Activated T-helper 17 cell treated with anti-CD3 and anti-CD28 coated beads, Interleukin-2, amount 50 U/mL, for 72 hours (primary cell): Measurements from ENCODE around the gene WWTR1. TPM values are rescaled to one million over a fixed set of nuclear protein-coding genes. Genes with fewer than 3 reads are reported as not detected.

Experiments used
- ATAC-seq: fragments of 150-1000 bp; cut with Tn5 transposase; replicated peaks from 2 replicates; pipeline ENCODE4 v1.10.0; 2021; ENCODE audit warnings: mild to moderate bottlenecking, moderate library complexity
- H3K27ac Mint-ChIP-seq: one replicate; pipeline ENCODE4 v1.8.0; 2022; ENCODE audit warnings: mixed read lengths
- H3K27me3 Mint-ChIP-seq: one replicate; pipeline ENCODE4 v1.8.0; 2022; ENCODE audit warnings: mixed read lengths
- H3K36me3 Mint-ChIP-seq: one replicate; pipeline ENCODE4 v1.8.0; 2022; ENCODE audit warnings: low read depth, mild to moderate bottlenecking, mixed read lengths
- H3K4me1 Mint-ChIP-seq: one replicate; pipeline ENCODE4 v1.8.0; 2022; ENCODE audit warnings: mixed read lengths
- H3K4me3 Mint-ChIP-seq: one replicate; pipeline ENCODE4 v1.8.0; 2022; ENCODE audit warnings: mild to moderate bottlenecking, mixed read lengths
- H3K9me3 Mint-ChIP-seq: one replicate; pipeline ENCODE4 v1.8.0; 2022; ENCODE audit warnings: mixed read lengths
- total RNA-seq, 2 donors: library from RNA; stranded (reverse); gene quantifications; one replicate each; pipeline ENCODE4 v1.2.3, GENCODE V29; 2022

The WWTR1 gene
- total RNA-seq, 2 donors from 2014 or later = 1.8 to 2.8 TPM

DNA sequence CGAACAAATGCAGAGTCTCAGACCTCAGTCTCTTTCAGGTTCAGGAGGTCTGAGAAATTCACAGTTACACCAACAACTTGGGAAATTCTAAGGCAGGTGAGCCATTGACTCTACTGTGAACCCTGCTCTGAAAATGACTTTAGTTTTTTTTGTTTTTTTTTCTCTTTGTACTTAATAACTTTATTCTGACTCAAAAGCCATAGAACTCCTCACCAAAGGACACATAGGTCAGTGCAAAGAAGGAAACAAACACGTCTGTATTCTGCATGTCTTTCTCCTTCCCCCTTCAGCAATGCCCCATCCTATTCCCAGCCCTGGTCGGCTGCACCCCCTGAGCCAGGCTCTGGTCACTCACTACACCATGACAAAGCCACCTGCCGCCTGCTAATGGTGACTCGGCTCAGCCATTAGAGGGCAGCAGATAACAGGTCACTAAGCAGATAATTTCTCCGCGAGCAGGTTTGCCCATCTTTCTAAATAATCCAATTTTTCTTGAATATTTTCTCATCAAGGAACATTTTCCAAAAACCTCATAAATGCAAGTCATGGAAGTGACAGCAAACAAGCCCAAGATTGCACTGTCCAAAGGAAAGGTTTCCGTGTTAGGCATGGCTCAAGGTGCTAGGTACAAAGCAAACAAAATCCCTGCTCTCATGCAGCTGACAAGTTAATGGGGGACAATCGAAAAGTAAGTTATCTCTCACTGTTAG is 145.6 kb downstream of the WWTR1 start:
- Mint-ChIP-seq H3K27ac (no peak overlapping the region), H3K4me1 (no peaks in the 10 kb centered on the region), H3K4me3 (no peak overlapping the region), H3K36me3 (no peaks in the 10 kb centered on the region), H3K9me3 (no peaks in the 10 kb centered on the region), H3K27me3 (peaks cover 18% of the 10 kb centered on the region)
- ATAC-seq = peak; percentile 51

DNA sequence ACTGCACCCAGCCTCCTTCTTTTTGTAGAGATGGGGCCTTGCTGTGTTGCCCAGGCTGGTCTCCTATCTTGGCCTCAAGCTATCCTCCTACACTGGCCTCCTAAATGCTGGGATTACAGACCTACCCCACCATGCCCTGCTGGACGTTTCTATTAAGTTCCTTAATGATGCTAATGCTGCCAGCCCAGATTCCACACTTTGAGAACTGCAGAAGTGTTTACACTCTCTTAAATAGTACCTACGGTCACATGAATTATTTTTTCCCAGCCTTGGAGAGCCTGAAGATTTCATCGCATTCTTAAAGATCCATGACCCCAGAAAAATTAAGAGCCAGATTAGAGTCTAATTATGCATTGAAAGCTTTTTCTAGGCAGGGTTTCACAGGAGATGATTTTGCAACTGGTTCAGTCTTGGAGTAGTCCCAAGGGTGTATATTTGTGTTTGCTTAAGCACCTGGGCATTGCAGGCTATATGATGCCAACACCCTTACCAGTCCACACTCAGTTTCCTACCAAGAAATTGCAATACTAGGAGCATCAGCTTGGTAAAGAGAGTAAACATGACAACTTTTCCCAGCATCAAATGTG is 146.7 kb downstream of the WWTR1 start:
- H3K9me3 Mint-ChIP-seq = no peaks in the 10 kb centered on the region
- no peak overlapping the region for H3K4me3 Mint-ChIP-seq
- H3K36me3 Mint-ChIP-seq = no peaks in the 10 kb centered on the region
- H3K27ac Mint-ChIP-seq = no peak overlapping the region
- peaks cover 22% of the 10 kb centered on the region for H3K27me3 Mint-ChIP-seq
- no peak for ATAC-seq
- no peaks in the 10 kb centered on the region for H3K4me1 Mint-ChIP-seq

- ATAC-seq = no peak
- no peak overlapping the region for H3K27ac Mint-ChIP-seq
- peaks cover 22% of the 10 kb centered on the region for H3K27me3 Mint-ChIP-seq
- H3K4me1 Mint-ChIP-seq = no peaks in the 10 kb centered on the region
- H3K4me3 Mint-ChIP-seq = no peak overlapping the region
- no peaks in the 10 kb centered on the region for H3K36me3 Mint-ChIP-seq
- no peaks in the 10 kb centered on the region for H3K9me3 Mint-ChIP-seq
Observed at GRCh38 chr3:149510480-149510879, 147.3 kb downstream of the WWTR1 start.

- Mint-ChIP-seq H3K27ac (no peak overlapping the region), H3K4me1 (no peaks in the 10 kb centered on the region), H3K36me3 (no peaks in the 10 kb centered on the region), H3K4me3 (no peak overlapping the region), H3K9me3 (no peaks in the 10 kb centered on the region), H3K27me3 (peaks cover 22% of the 10 kb centered on the region)
- ATAC-seq = no peak
Observed at GRCh38 chr3:149509526-149509925, 148.3 kb downstream of the WWTR1 start.

- Mint-ChIP-seq H3K9me3 (no peaks in the 10 kb centered on the region), H3K27me3 (peaks cover 22% of the 10 kb centered on the region), H3K4me1 (no peaks in the 10 kb centered on the region), H3K36me3 (no peaks in the 10 kb centered on the region), H3K4me3 (peak overlapping the region; percentile 36), H3K27ac (peak overlapping the region; percentile 27)
- peak; percentile 79 for ATAC-seq
Observed at GRCh38 chr3:149507491-149508324, 150.1 kb downstream of the WWTR1 start.

DNA sequence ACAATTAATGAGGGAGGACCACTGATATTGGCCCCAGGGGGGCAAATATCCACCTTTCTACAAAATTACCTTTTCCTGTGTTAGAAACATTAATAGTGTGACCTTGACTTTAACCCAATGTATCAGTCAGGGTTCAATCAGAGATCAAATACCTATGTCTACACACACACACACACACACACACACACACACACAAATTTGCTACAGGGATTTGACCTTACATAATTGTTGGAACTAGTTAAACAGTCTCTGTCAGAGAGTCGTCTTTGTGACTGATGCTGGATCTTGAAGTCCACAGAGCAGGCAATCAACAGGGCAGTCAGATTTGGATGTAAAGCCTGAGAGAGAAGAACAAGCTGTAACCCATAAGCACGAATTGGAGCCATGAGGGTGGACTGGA is 150.9 kb downstream of the WWTR1 start:
- Mint-ChIP-seq H3K36me3 (no peaks in the 10 kb centered on the region), H3K4me3 (peak overlapping the region; percentile 36), H3K27ac (peak overlapping the region; percentile 27), H3K9me3 (no peaks in the 10 kb centered on the region), H3K27me3 (peaks cover 17% of the 10 kb centered on the region), H3K4me1 (no peaks in the 10 kb centered on the region)
- no peak for ATAC-seq

GRCh38 chr3:149506540-149506939 is 151.3 kb downstream of the WWTR1 start:
- no peak for ATAC-seq
- no peak overlapping the region for H3K27ac Mint-ChIP-seq
- H3K4me3 Mint-ChIP-seq = peak overlapping the region; percentile 36

DNA sequence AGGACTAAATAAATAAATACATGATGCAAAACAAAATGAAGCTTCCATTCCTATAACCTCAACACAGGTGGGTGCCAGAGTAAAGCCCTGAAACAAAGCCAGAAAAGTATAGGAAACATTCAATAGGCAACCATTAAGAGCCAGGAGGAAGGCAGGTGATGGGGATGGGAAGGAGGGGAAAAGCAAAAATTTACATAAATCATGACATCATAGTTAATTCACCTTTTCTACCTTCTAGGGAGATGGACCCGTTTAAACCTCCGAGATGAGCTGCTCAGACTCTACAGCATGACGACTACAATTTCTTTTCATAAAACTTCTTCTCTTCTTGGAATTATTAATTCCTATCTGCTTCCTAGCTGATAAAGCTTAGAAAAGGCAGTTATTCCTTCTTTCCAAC is 155.4 kb downstream of the WWTR1 start:
- no peak for ATAC-seq
- peaks cover 4% of the 10 kb centered on the region for H3K27me3 Mint-ChIP-seq
- H3K36me3 Mint-ChIP-seq = no peaks in the 10 kb centered on the region
- H3K4me3 Mint-ChIP-seq = no peak overlapping the region
- no peaks in the 10 kb centered on the region for H3K9me3 Mint-ChIP-seq
- H3K27ac Mint-ChIP-seq = no peak overlapping the region
- no peaks in the 10 kb centered on the region for H3K4me1 Mint-ChIP-seq

More at GRCh38 chr3:149506540-149506939, 151.3 kb downstream of the WWTR1 start:
- no peaks in the 10 kb centered on the region for H3K9me3 Mint-ChIP-seq
- H3K36me3 Mint-ChIP-seq = no peaks in the 10 kb centered on the region
- H3K4me1 Mint-ChIP-seq = no peaks in the 10 kb centered on the region
- peaks cover 17% of the 10 kb centered on the region for H3K27me3 Mint-ChIP-seq

- no peaks in the 10 kb centered on the region for H3K4me1 Mint-ChIP-seq
- H3K27ac Mint-ChIP-seq = no peak overlapping the region
- no peak for ATAC-seq
- H3K9me3 Mint-ChIP-seq = no peaks in the 10 kb centered on the region
- H3K27me3 Mint-ChIP-seq = peaks cover 3% of the 10 kb centered on the region
- no peak overlapping the region for H3K4me3 Mint-ChIP-seq
- no peaks in the 10 kb centered on the region for H3K36me3 Mint-ChIP-seq
Observed at GRCh38 chr3:149501524-149501923, 156.3 kb downstream of the WWTR1 start.

GRCh38 chr3:149497966-149498670 is 159.7 kb downstream of the WWTR1 start:
- H3K27ac Mint-ChIP-seq = no peak overlapping the region
- H3K4me1 Mint-ChIP-seq = no peaks in the 10 kb centered on the region
- no peaks in the 10 kb centered on the region for H3K9me3 Mint-ChIP-seq
- no peak overlapping the region for H3K4me3 Mint-ChIP-seq
- H3K27me3 Mint-ChIP-seq = peaks cover 11% of the 10 kb centered on the region
- no peak for ATAC-seq
- H3K36me3 Mint-ChIP-seq = no peaks in the 10 kb centered on the region

DNA sequence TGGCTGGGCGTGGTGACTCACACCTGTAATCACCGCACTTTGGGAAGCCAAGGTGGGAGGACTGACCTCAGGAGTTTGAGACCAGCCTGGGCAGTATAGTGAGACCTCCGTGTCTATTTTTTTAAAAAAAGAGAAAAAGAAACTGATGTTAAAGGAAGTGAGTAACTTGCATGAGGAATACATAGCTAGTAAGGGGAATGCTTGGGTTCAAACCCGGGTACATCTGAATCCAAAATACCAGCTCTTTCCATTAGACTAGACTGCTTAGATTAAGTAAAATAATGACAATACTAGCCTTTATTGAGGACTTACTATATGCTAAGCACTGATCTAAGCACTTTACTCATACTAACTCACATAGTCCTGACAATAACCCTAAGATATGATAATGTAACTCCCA is 160.9 kb downstream of the WWTR1 start:
- H3K27ac Mint-ChIP-seq = no peak overlapping the region
- no peaks in the 10 kb centered on the region for H3K36me3 Mint-ChIP-seq
- H3K27me3 Mint-ChIP-seq = peaks cover 13% of the 10 kb centered on the region
- no peak for ATAC-seq
- H3K4me1 Mint-ChIP-seq = no peaks in the 10 kb centered on the region
- no peaks in the 10 kb centered on the region for H3K9me3 Mint-ChIP-seq
- no peak overlapping the region for H3K4me3 Mint-ChIP-seq

- Mint-ChIP-seq H3K27ac (no peak overlapping the region), H3K36me3 (no peaks in the 10 kb centered on the region), H3K9me3 (no peaks in the 10 kb centered on the region), H3K4me1 (no peaks in the 10 kb centered on the region), H3K27me3 (peaks cover 19% of the 10 kb centered on the region), H3K4me3 (no peak overlapping the region)
- ATAC-seq = peak; percentile 30
Observed at GRCh38 chr3:149495581-149496125, 162.2 kb downstream of the WWTR1 start.

DNA sequence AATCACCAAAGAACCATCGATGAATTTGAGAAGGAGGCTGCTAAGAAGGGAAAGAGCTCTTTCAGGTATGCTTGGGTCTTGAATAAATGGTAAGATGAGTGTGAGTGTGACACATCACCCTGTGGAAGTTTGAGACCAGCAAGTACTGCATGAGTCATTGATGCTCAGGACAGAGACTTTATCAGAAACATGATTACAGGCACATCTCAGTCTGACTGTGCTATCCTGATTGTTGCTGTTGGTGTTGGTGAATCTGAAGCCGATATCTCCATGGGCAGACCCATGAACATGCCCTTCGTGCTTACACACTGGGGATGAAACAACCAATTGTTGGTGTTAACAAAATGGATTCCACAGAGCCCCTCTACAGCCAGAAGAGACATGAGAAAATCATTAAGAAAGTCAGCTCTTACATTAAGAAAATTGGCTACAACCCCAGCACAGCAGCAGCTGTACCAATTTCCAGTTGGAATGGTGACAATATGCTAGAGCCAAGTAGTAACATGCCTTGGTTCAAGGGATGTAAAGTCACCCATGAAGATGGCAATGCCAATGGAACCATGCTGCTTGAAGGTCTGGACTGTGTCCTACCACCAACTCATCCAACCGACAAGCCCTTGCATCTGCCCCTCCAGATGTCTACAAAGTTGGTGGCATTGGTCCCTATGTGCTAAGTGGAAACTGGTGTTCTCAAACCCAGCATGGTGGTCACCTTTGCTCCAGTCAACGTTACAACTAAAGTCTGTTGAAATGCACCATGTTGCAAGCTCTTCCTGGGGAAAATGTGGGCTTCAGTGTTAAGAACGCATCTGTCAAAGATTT is 162.9 kb downstream of the WWTR1 start:
- peak; percentile 87 for ATAC-seq
- Mint-ChIP-seq H3K4me1 (no peaks in the 10 kb centered on the region), H3K9me3 (no peaks in the 10 kb centered on the region), H3K27me3 (peaks cover 22% of the 10 kb centered on the region), H3K4me3 (no peak overlapping the region), H3K27ac (no peak overlapping the region), H3K36me3 (no peaks in the 10 kb centered on the region)
